ENCODE data around the gene SMYD2.

The SMYD2 gene

DNA sequence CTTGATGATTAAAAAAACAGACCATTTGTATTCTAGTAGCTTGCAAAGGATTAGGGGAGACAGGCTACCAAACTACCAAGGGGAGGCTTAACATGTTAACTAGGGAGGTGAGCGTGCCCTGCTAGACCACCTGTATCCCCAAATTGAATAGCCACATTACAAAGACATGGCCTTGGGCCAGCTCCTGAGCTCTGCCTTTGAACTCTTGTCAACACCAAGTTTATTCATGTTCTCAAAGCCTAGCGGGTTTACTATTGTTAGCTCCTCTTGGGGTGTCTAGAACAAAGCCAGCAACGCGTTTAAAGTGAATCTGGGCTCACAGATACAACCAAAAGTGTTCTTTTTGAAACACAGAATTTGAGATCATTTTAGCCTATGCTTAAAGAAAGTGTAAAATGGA is 36.3 kb downstream of the SMYD2 start:
- H3K27me3 ChIP-seq (ENCODE audit: insufficient read depth, poor library complexity, severe bottlenecking): no peaks in the 10 kb centered on the region

GRCh38 chr1:214317734-214318133 is 36.8 kb downstream of the SMYD2 start:
- TF ChIP-seq, protein P1, sequence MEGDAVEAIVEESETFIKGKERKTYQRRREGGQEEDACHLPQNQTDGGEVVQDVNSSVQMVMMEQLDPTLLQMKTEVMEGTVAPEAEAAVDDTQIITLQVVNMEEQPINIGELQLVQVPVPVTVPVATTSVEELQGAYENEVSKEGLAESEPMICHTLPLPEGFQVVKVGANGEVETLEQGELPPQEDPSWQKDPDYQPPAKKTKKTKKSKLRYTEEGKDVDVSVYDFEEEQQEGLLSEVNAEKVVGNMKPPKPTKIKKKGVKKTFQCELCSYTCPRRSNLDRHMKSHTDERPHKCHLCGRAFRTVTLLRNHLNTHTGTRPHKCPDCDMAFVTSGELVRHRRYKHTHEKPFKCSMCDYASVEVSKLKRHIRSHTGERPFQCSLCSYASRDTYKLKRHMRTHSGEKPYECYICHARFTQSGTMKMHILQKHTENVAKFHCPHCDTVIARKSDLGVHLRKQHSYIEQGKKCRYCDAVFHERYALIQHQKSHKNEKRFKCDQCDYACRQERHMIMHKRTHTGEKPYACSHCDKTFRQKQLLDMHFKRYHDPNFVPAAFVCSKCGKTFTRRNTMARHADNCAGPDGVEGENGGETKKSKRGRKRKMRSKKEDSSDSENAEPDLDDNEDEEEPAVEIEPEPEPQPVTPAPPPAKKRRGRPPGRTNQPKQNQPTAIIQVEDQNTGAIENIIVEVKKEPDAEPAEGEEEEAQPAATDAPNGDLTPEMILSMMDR (IDR thresholded peaks at IDR 0.05; ENCODE audit: poor library complexity, severe bottlenecking): no peak
- no peaks in the 10 kb centered on the region for H3K9me3 ChIP-seq (ENCODE audit: severe bottlenecking)
- ATAC-seq (ENCODE audit: low read depth) (no peak), DNase-seq (ENCODE audit: low spot score) (no peak)
- H3K27me3 ChIP-seq (ENCODE audit: insufficient read depth, poor library complexity, severe bottlenecking): no peaks in the 10 kb centered on the region
- H3K4me1 ChIP-seq (ENCODE audit: insufficient read depth, poor library complexity, severe bottlenecking): no peaks in the 10 kb centered on the region
- peaks cover 6% of the 10 kb centered on the region; the same call in 1 of the 2 replicates for H3K36me3 ChIP-seq (ENCODE audit: low read depth)
- H3K27ac ChIP-seq (ENCODE audit: poor library complexity, severe bottlenecking): no peak overlapping the region
- H3K4me3 ChIP-seq (ENCODE audit: severe bottlenecking): no peak overlapping the region

More for the DNA sequence above, 36.3 kb downstream of the SMYD2 start:
- Histone ChIP-seq H3K9me3 (ENCODE audit: severe bottlenecking) (no peaks in the 10 kb centered on the region), H3K4me1 (ENCODE audit: insufficient read depth, poor library complexity, severe bottlenecking) (no peaks in the 10 kb centered on the region), H3K36me3 (ENCODE audit: low read depth) (peaks cover 6% of the 10 kb centered on the region; the same call in 1 of the 2 replicates), H3K4me3 (ENCODE audit: severe bottlenecking) (no peak overlapping the region), H3K27ac (ENCODE audit: poor library complexity, severe bottlenecking) (no peak overlapping the region)
- TF ChIP-seq, protein P1 (IDR thresholded peaks at IDR 0.05; ENCODE audit: poor library complexity, severe bottlenecking): no peak
- ATAC-seq (ENCODE audit: low read depth): no peak
- DNase-seq (ENCODE audit: low spot score): no peak

DNA sequence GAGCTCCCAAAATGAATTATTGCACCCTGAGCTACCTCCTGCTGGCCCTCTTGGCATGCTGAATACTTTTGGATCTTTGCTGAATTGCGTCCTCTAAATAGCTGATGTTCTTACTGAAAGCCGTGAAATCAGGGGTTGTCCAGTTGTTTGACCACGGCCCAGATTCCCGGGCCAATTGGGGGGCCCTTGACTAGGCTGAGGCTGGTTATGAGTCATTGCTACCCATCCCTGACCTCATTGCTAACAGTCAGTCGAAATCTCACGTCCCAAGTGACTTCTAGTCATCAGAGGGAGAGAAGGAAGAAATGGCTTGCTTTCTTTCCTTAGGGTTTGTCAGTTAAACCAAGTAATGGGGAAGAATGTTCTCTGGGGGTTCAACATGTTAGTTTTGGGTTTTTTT is 37.4 kb downstream of the SMYD2 start:
- Histone ChIP-seq H3K27me3 (ENCODE audit: insufficient read depth, poor library complexity, severe bottlenecking) (no peaks in the 10 kb centered on the region), H3K9me3 (ENCODE audit: severe bottlenecking) (no peaks in the 10 kb centered on the region), H3K4me1 (ENCODE audit: insufficient read depth, poor library complexity, severe bottlenecking) (no peaks in the 10 kb centered on the region), H3K27ac (ENCODE audit: poor library complexity, severe bottlenecking) (no peak overlapping the region), H3K4me3 (ENCODE audit: severe bottlenecking) (no peak overlapping the region), H3K36me3 (ENCODE audit: low read depth) (peaks cover 6% of the 10 kb centered on the region; the same call in 1 of the 2 replicates)
- ATAC-seq (ENCODE audit: low read depth): no peak
- no peak for DNase-seq (ENCODE audit: low spot score)
- TF ChIP-seq, protein P1 (IDR thresholded peaks at IDR 0.05; ENCODE audit: poor library complexity, severe bottlenecking): no peak

GRCh38 chr1:214318956-214319736 is 38.2 kb downstream of the SMYD2 start:
- Histone ChIP-seq H3K4me1 (ENCODE audit: insufficient read depth, poor library complexity, severe bottlenecking) (no peaks in the 10 kb centered on the region), H3K27ac (ENCODE audit: poor library complexity, severe bottlenecking) (no peak overlapping the region), H3K4me3 (ENCODE audit: severe bottlenecking) (no peak overlapping the region), H3K9me3 (ENCODE audit: severe bottlenecking) (no peaks in the 10 kb centered on the region), H3K36me3 (ENCODE audit: low read depth) (peaks cover 6% of the 10 kb centered on the region; the same call in 1 of the 2 replicates), H3K27me3 (ENCODE audit: insufficient read depth, poor library complexity, severe bottlenecking) (no peaks in the 10 kb centered on the region)
- TF ChIP-seq, protein P1 (IDR thresholded peaks at IDR 0.05; ENCODE audit: poor library complexity, severe bottlenecking): no peak
- DNase-seq (ENCODE audit: low spot score): no peak
- ATAC-seq (ENCODE audit: low read depth): no peak

DNA sequence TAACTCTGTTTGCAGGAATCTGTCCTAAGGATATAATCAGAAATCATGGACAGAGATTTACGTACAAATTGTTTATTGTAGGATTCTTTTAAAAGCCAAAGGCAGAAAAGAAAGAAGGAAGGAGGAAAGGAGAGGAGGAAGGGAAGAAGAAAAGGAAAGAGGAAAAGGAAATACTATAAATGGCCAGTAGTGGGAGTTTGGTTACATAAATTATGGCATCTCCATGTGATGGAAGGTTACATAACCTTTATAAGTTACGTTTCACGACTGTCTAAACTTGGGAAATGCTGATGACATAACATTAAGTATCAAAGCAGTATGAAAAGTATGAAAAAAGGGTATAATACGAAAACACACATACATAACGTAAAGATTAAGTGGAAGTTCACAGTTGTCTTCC is 39.0 kb downstream of the SMYD2 start:
- Histone ChIP-seq H3K36me3 (ENCODE audit: low read depth) (peaks cover 6% of the 10 kb centered on the region; the same call in 1 of the 2 replicates), H3K9me3 (ENCODE audit: severe bottlenecking) (no peaks in the 10 kb centered on the region)

More for the DNA sequence above, 39.0 kb downstream of the SMYD2 start:
- Histone ChIP-seq H3K27me3 (ENCODE audit: insufficient read depth, poor library complexity, severe bottlenecking) (no peaks in the 10 kb centered on the region), H3K4me1 (ENCODE audit: insufficient read depth, poor library complexity, severe bottlenecking) (no peaks in the 10 kb centered on the region), H3K27ac (ENCODE audit: poor library complexity, severe bottlenecking) (no peak overlapping the region), H3K4me3 (ENCODE audit: severe bottlenecking) (no peak overlapping the region)
- no peak for ATAC-seq (ENCODE audit: low read depth)
- DNase-seq (ENCODE audit: low spot score): no peak
- TF ChIP-seq, protein P1 (IDR thresholded peaks at IDR 0.05; ENCODE audit: poor library complexity, severe bottlenecking): no peak
